ENCODE results near the gene SLC23A2. TPM values are rescaled to one million over a fixed set of nuclear protein-coding genes. Genes with fewer than 3 reads are reported as not detected.
A peak's percentile ranks its signal among the peaks of the same experiment; 100 is the strongest.

SLC23A2 gene
- total RNA-seq, 1 donor from 2014 or later: 19.2 TPM

DNA sequence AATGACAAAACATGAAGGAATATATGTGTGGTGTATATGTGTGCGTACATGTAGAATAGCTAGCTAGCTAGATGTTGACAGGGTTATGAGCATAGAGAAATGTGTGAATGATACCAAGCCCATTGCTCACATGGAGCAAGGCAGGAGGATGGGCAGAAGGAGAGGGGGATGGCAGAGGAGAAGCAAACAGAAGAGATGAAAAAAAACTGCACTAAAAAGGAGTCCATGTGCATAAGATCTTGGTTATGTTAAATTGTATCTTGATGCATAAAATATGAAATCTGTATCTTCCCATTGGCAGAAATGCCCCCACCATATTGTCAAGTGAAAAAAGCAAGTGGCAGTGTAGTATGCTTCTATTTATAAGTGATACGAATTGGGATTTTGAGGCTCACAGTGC is 154.5 kb downstream of the SLC23A2 start:
- ATAC-seq (no peak), DNase-seq (no peak)
- Histone ChIP-seq H3K27me3 (ENCODE audit: low read depth) (no peaks in the 10 kb centered on the region), H3K9me3 (no peaks in the 10 kb centered on the region), H3K36me3 (no peaks in the 10 kb centered on the region), H3K27ac (no peak overlapping the region), H3K4me3 (no peak overlapping the region), H3K4me1 (no peaks in the 10 kb centered on the region)
- intact Hi-C loops (cut with DNase I): no loop called here
- TF ChIP-seq, protein P1, sequence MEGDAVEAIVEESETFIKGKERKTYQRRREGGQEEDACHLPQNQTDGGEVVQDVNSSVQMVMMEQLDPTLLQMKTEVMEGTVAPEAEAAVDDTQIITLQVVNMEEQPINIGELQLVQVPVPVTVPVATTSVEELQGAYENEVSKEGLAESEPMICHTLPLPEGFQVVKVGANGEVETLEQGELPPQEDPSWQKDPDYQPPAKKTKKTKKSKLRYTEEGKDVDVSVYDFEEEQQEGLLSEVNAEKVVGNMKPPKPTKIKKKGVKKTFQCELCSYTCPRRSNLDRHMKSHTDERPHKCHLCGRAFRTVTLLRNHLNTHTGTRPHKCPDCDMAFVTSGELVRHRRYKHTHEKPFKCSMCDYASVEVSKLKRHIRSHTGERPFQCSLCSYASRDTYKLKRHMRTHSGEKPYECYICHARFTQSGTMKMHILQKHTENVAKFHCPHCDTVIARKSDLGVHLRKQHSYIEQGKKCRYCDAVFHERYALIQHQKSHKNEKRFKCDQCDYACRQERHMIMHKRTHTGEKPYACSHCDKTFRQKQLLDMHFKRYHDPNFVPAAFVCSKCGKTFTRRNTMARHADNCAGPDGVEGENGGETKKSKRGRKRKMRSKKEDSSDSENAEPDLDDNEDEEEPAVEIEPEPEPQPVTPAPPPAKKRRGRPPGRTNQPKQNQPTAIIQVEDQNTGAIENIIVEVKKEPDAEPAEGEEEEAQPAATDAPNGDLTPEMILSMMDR (IDR thresholded peaks at IDR 0.05): no peak

GRCh38 chr20:4844751-4845465 is 156.4 kb downstream of the SLC23A2 start:
- no peaks in the 10 kb centered on the region for H3K4me1 ChIP-seq
- H3K27me3 ChIP-seq (ENCODE audit: low read depth): no peaks in the 10 kb centered on the region
- H3K4me3 ChIP-seq: no peak overlapping the region
- ATAC-seq (peak in 1 of 2 donors; percentile 51), DNase-seq (no peak)
- H3K27ac ChIP-seq: no peak overlapping the region
- TF ChIP-seq, protein P1 (IDR thresholded peaks at IDR 0.05): no peak
- no peaks in the 10 kb centered on the region for H3K9me3 ChIP-seq
- intact Hi-C loops (cut with DNase I): no loop called here
- H3K36me3 ChIP-seq: no peaks in the 10 kb centered on the region

DNA sequence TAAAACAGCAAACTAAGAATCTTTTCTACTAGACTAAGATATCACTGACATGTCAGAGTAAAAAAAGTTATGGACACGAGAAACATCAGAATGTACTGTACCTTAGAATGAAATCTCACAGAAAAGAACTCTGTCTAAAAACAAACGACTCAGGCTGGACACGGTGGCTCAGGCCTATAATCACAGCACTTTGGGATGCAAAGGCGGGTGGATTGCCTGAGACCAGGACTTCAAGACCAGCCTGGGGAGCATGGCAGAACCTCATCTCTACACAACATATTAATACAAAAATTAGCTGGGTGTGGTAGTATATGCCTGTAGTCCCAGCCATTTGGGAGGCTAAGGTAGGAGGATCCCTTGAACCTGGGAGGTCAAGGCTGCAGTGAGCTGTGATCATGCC is 157.0 kb downstream of the SLC23A2 start:
- no peak overlapping the region for H3K4me3 ChIP-seq
- intact Hi-C loops (cut with DNase I): no loop called here
- no peak overlapping the region for H3K27ac ChIP-seq
- no peaks in the 10 kb centered on the region for H3K9me3 ChIP-seq
- no peak for DNase-seq
- TF ChIP-seq, protein P1 (IDR thresholded peaks at IDR 0.05): no peak
- no peaks in the 10 kb centered on the region for H3K36me3 ChIP-seq
- H3K4me1 ChIP-seq: no peaks in the 10 kb centered on the region
- H3K27me3 ChIP-seq (ENCODE audit: low read depth): no peaks in the 10 kb centered on the region
- ATAC-seq: no peak

DNA sequence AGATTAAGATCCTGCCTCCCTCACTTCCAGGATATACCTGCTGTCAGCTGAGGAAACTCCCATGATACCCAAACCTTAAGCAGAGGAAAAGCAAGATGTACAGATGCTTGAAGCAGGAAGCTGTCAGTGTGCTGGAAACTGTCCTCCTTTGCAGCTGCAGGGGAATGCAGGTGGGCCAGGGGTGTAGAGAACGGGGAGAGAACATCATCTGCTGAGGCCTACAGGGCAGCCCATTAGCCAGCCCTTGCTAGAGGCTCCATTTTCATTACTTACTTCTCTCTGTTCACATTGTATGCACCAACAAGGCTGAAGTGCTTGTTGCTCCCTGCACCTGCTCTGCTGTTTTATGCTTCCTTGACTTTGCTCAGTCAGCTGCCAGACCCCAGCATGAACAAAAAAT is 160.5 kb downstream of the SLC23A2 start:
- ATAC-seq: no peak
- no peaks in the 10 kb centered on the region for H3K36me3 ChIP-seq
- TF ChIP-seq, protein P1 (IDR thresholded peaks at IDR 0.05): no peak
- H3K27me3 ChIP-seq (ENCODE audit: low read depth): no peaks in the 10 kb centered on the region
- H3K27ac ChIP-seq: no peak overlapping the region
- no peaks in the 10 kb centered on the region for H3K9me3 ChIP-seq
- intact Hi-C loops (cut with DNase I): no loop called here
- H3K4me1 ChIP-seq: no peaks in the 10 kb centered on the region
- H3K4me3 ChIP-seq: no peak overlapping the region
- no peak for DNase-seq

DNA sequence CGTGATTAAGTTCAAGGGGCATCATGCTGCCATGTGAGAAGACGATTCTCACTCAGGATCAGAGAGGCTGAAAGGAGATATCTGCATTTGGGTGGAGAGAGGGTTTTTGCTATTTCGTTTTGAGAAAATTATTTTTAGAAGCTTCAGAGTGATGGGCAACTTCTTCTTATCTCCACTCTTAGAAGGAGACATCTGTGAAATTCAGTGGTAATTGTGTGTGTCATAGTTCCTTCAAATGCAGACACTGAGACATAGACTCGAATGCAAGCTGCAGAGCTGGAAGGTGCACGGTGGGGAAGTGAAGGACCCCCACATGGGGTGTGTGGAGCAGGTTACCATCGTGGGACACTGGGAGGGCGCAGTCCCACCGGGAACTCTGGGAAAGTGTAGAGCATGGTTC is 162.8 kb downstream of the SLC23A2 start:
- Histone ChIP-seq H3K27ac (no peak overlapping the region), H3K27me3 (ENCODE audit: low read depth) (no peaks in the 10 kb centered on the region), H3K4me1 (no peaks in the 10 kb centered on the region), H3K9me3 (no peaks in the 10 kb centered on the region), H3K4me3 (no peak overlapping the region), H3K36me3 (no peaks in the 10 kb centered on the region)
- ATAC-seq (no peak), DNase-seq (no peak)
- intact Hi-C loops (cut with DNase I): no loop called here
- TF ChIP-seq, protein P1 (IDR thresholded peaks at IDR 0.05): no peak

All from lower lobe of right lung (tissue), 2 donors.